ENCODE results near the gene MLLT10.
A peak's percentile ranks its signal among the peaks of the same experiment; 100 is the strongest.

MLLT10 gene

GRCh38 chr10:21501731-21502347 is 32.2 kb upstream of the MLLT10 start:
- DNase-seq, result no peak

DNA sequence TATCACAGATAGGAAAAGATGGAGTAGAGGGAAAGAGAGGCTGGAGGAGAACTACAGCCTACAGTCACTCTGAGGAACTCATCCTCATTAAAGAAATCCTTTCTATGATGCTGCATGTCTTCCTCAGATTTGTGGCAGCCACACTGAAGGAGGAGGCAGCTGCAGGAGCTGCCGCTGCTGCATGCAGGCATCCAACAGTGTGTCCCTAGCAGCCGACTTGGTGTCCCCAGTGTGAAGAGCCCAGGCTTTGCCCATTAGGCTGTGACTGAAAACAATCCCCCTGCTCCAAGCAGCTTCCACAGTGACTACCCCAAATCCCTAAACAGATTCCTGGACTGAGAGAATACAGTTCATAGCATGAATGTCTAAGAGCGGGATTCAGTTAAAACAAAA is 31.7 kb upstream of the MLLT10 start:
- DNase-seq, result no peak

DNA sequence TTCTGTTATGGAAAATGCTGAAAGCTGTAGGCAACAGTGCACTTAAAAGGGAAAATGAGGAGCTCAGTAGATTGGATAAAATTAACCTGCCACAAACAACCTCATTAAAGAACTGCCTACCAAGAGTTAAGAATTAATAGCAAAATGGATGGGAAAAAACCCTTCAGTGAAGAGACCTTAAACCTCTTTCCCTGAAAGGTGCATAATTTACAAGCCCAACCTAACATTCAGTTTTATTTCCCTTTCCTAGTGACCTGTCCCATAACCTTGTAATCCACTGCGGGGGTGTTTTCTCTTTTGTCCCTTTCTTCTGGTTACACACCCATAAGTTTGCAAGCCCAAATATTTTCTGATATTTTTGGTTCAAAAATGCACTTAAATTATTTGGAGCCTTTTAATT is 30.5 kb upstream of the MLLT10 start:
- DNase-seq, result no peak

DNA sequence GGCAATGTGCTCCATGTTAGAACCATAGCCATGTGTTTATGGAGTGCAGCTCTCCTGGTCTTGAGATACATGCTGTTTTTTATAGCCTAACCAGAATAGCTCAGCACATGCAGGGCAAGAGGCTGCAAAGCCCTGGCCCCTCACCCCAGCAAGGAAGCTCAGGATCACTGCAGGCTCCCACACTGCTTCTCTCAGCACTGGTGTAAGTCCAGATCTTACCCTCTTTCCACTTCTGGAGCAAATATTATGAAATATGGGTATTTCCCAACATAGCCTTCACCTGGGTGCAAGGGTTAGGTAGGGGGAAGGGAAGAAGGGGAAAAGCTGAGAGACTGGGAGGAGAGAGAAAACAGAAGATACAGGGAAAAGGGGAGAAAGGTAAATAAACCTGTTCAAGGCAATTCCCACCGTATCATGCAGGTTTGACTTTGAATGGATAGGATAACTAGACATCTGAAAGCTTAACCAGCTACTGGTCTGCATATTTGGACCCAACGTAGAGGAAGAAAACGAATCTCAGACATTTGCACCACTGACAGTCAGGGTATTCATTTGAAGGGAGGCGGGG is 28.2 kb upstream of the MLLT10 start:
- DNase-seq, result no peak

GRCh38 chr10:21506351-21506750 is 27.7 kb upstream of the MLLT10 start:
- DNase-seq, result no peak

DNA sequence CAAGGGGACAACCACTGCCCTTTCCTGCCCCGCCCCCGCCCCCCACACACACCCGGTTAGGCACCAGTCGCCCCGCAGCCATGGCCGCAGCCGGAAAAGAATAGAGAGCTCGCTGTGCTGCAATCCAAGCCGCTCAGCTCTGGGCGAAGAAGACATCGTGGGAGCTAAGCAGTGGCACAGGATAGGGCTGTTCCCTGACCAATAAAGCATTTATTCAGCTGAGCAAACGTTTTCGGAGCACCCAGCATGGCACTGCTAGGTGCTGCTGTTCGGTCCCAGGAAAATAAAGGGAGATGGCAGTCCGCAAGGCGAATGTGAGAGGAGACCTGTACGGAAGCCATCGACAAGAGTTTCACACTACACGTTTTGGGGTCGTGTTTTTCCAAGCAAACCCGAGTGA is 26.9 kb upstream of the MLLT10 start:
- no peak for DNase-seq

DNA sequence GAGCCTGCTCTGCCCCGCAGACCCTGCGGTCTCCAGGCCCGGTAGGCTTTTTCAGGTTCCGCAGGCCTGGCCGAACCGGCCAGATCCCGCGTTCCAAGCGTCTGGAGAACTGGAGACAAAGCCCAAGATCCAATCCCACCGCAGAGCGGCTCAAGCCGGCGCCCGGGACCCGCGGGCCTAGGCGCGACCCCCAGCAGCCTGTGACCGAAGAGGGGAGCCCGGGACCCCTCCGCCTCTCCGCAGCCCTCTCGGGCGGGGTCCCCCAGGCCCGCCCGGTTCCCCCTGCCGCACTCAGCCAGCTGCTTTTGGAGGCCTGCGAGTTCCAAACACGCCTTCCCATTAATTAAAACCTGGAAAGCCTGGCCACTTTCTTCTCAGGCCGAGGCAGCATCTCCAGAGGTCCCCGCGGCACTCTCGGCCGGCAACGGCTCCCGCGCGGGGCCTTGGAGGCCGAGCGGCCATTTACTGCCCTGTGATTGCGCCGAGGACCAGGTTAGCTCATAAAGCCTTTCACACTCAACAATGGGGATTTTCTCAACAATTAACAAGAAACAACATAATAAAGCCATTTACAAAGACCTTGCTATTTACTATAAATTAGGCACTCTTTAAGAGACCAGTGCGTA is 25.2 kb upstream of the MLLT10 start:
- no peak for DNase-seq

DNA sequence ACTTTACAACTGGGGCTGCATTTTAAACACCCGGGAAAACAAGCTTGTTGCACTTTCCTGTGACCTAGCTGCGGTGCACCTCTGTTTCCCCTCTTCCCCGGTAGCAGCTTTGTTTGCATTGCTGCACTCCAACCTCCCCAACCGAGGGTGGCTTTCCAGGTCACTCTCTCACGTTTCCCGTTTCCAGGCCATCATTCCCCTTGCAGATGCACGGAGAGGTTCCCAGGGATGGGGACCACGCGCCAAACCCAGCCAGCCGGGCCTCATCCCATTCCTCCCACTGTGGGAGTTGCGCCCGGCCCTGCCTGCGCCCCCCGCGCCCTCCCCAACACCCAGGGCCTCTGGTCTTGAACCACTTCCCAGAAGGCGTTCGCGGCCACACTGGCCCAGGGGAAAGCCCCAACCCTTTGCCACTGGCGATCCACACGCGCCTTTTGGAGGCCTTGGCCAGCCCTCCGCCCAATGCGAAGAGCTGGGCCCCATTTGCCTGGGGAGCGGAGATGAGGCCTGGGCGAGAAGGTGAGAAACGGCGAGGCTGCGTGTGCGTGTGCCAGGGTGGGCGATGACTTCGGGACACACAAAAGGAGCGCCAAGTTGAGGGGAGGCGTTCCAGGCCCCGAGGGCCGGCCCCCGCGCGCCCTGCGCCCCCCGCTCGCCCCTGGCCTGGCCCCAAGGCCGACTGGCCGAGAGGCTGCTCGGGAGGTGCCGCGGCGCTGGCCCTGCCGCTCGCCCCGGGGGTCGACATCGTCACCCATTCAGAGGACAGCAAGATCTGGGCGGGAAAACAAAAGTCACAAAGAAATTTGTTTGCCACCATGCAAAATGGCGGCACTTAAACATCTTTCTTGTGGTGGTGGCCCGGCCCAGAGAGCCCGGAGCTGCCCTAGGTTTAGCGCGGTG is 24.4 kb upstream of the MLLT10 start:
- no peak for DNase-seq

GRCh38 chr10:21510241-21511094 is 23.6 kb upstream of the MLLT10 start:
- DNase-seq, result no peak

DNA sequence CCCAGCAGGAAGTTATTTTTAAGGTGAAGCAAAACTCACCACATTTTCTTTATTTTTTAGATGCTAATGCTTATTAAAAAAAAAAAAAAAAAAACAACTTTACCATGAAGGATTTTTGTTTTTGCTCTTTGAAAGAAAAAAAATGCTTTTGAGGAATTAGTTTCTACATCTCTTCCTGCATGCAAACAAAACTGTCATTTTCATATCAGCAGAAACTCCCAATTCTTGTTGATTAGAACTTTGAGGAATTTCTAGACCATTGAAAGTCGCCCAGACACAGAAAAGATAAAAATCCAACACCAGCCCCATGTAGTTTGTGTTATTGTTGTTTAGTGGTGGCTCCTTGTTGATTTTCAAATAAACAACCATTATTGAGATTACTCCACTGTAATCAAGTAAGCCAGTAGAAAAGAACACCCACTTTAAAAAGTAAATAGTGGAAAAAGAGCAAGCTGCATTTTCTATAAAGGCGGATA is 22.9 kb upstream of the MLLT10 start:
- DNase-seq, result no peak

- no peak for DNase-seq
These were observed 22.0 kb upstream of the MLLT10 start for GRCh38 chr10:21511946-21512572.

- no peak for DNase-seq
These were observed 21.2 kb upstream of the MLLT10 start for GRCh38 chr10:21512573-21513404.

DNA sequence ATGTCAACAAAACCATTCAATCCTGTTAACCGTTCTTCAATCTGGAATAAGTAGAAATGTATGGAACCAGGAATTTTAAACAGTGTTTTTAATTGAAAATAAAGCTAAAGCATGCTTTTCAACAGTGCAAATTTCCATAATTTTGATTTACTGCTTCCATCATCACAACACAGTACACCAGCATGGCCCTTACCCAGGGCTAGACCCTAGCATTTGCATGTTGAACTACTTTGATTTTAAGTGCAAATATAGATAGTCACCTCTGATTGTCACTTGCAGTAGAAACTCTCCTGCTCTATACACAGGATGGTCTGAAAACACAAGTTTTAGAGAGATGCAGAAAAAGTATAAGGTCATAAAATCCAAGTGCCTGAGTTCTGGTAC is 20.6 kb upstream of the MLLT10 start:
- DNase-seq, result no peak

DNA sequence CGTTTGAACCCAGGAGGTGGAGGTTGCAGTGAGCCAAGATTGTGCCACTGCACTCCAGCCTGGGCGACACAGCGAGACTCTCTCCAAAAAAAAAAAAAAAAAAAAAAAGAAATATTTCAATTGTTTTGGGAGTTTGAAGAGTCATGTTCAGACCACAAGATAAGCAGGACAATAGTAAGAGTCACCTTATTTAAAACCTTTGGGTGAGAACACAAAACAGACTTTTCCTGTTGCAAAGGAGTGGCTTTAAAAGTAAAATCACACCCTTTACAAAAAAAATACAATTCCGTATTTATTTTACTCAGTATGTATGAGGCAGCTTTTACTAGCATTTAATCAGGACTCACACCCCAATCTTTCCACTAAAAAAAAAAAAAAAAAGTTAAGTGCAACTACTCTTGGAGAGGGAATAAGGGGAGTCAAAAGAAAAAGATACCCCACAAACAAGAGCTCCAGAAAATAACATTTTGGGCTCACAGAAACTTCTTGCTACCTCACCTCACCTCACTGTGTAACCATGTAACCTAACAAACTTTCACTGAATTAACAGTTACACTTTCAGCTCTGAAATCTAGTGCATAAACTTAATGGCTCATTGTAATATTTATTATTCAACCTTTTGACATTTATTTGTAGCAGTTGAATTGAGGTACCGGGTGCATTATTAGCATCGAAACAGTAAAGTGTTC is 19.8 kb upstream of the MLLT10 start:
- DNase-seq, result no peak

- DNase-seq, result no peak
These were observed 19.1 kb upstream of the MLLT10 start for GRCh38 chr10:21514818-21515351.

GRCh38 chr10:21515361-21516241 is 18.4 kb upstream of the MLLT10 start:
- no peak for DNase-seq

DNA sequence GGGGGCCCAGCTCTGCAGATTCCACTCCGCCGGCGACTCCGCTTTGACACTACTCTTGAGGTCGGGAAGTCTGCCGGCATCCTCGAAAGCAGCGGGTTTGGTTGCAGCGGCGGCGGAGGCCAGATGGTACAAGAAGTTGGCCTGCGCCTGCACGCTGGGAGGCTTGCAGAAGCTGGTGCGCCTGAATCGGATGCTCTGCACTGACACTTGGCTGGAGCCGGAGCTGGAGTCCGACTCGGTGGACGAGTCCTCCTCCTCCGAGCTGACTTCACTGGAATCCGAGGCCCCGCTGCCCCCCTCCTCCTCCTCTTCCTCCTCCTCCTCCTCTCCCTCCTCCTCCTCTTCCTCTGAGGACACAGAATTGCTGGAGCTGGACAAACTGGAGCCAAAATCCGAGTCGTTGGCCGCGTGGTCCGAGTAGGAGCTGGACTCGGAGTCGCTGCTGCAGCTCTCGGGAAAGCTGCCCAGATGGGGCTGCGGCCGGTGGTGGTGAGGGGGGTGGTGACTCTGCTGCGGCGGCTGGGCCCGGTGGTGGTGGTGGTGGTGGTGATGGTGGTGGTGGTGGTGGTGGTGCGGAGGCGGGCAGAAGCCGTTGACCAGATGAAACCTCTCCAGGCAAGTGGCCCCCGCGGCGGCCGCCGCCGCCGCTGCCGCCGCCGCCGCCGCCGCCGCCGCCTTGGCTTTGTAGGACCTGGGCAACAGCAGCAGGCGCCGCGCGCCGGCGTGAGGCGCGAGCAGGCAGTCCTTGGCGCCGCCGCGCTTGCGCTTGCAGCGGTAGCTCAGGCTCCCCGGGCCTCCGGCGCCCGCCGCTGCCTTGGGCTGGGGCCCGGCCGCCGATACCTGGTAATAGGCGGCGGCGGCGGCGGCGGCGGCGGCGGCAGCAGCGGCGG is 17.5 kb upstream of the MLLT10 start:
- DNase-seq, result peak; percentile 43
